ENCODE results near the gene GYG2.

- TF ChIP-seq CTCF (IDR thresholded peaks at IDR 0.05) (no peak), POLR2A (IDR thresholded peaks at IDR 0.05) (no peak)
Observed at GRCh38 chrX:2837961-2838360, 9.2 kb downstream of the GYG2 start.

All from transverse colon (tissue), 3 donors.